HEK293 (cell line): Measurements from ENCODE around the gene HOXA10.

Experiments used
- CTCF ChIA-PET: fragments of 350-600 bp; formaldehyde crosslinking; extraction: SDS; loops from one replicate; lab custom pipeline; 2021; ENCODE audit warnings: antibody characterized with exemption; lab: Yijun Ruan, JAX
- POLR2A ChIA-PET: fragments of 300-600 bp; formaldehyde crosslinking; extraction: SDS; loops from one replicate; lab custom pipeline; 2020; ENCODE audit warnings: antibody characterized with exemption, inconsistent platforms; lab: Yijun Ruan, JAX
- H3K27ac ChIP-seq: fragments of 200-500 bp; sonication (Bioruptor generic); 2 replicates; pipeline ENCODE4 v1.5.1; 2014; ENCODE audit warnings: low read depth, low read length, control low read depth, inconsistent platforms; ENCODE audit errors: extremely low read depth
- H3K36me3 ChIP-seq, 2 experiments: fragments of 200-500 bp in 1 of 2; sonication (Bioruptor generic) in 1 of 2; 1 replicate in 1 of 2; 2 replicates in 1 of 2; pipeline ENCODE4 v1.5.1; 2014 to 2017; ENCODE audit warnings: inconsistent platforms in 2 of 2, low read length in 2 of 2; ENCODE audit not compliant: control insufficient read depth in 2 of 2, insufficient read depth in 1 of 2
- H3K4me1 ChIP-seq: fragments of 200-500 bp; sonication (Bioruptor generic); 2 replicates; pipeline ENCODE4 v1.5.1; 2014; ENCODE audit warnings: mild to moderate bottlenecking, low read length, inconsistent platforms; ENCODE audit not compliant: control insufficient read depth, insufficient read depth
- H3K4me3 ChIP-seq: 2 replicates; pipeline ENCODE4 v1.5.1; 2011; ENCODE audit warnings: low read depth, mild to moderate bottlenecking, control low read depth, low read length, moderate library complexity
- H3K9me3 ChIP-seq: fragments of 200-500 bp; sonication (Bioruptor generic); 2 replicates; pipeline ENCODE4 v1.5.1; 2014; ENCODE audit warnings: low read depth, low read length, inconsistent platforms; ENCODE audit not compliant: control insufficient read depth, insufficient read depth
- BCL11B ChIP-seq: fragments of 450-650 bp; formaldehyde crosslinking; IDR thresholded peaks from 2 replicates; pipeline ENCODE4 v1.5.1; 2016; ENCODE audit warnings: low read depth, missing biosample characterization, missing genetic modification characterization
- GLI4 ChIP-seq: fragments of 450-650 bp; formaldehyde crosslinking; IDR thresholded peaks from 2 replicates; pipeline ENCODE4 v1.5.1; 2016; ENCODE audit warnings: missing biosample characterization, missing genetic modification characterization
- GLIS1 ChIP-seq: fragments of 450-650 bp; formaldehyde crosslinking; IDR thresholded peaks from 2 replicates; pipeline ENCODE4 v1.5.1; 2016; ENCODE audit warnings: missing biosample characterization, missing genetic modification characterization
- GLIS2 ChIP-seq: fragments of 450-650 bp; formaldehyde crosslinking; IDR thresholded peaks from 2 replicates; pipeline ENCODE4 v1.5.1; 2016; ENCODE audit warnings: missing biosample characterization, missing genetic modification characterization
- KLF7 ChIP-seq: fragments of 450-650 bp; formaldehyde crosslinking; IDR thresholded peaks from 2 replicates; pipeline ENCODE4 v1.5.1; 2016; ENCODE audit warnings: missing biosample characterization, missing genetic modification characterization, borderline replicate concordance
- KLF8 ChIP-seq: fragments of 450-650 bp; formaldehyde crosslinking; IDR thresholded peaks from 2 replicates; pipeline ENCODE4 v1.5.1; 2016; ENCODE audit warnings: missing biosample characterization, missing genetic modification characterization
- RBAK ChIP-seq: fragments of 450-650 bp; formaldehyde crosslinking; IDR thresholded peaks from 2 replicates; pipeline ENCODE4 v1.5.1; 2016; ENCODE audit warnings: missing biosample characterization, missing genetic modification characterization
- SCRT1 ChIP-seq: fragments of 450-650 bp; formaldehyde crosslinking; IDR thresholded peaks from 2 replicates; pipeline ENCODE4 v1.5.1; 2016; ENCODE audit warnings: missing biosample characterization, missing genetic modification characterization, borderline replicate concordance
- SCRT2 ChIP-seq: fragments of 450-650 bp; formaldehyde crosslinking; IDR thresholded peaks from 2 replicates; pipeline ENCODE4 v1.5.1; 2016; ENCODE audit warnings: missing biosample characterization, missing genetic modification characterization
- YY1 ChIP-seq: fragments of 450-650 bp; formaldehyde crosslinking; IDR thresholded peaks from 2 replicates; pipeline ENCODE4 v1.5.1; 2018; ENCODE audit warnings: missing biosample characterization, missing genetic modification characterization
- ZBTB1 ChIP-seq: fragments of 450-650 bp; formaldehyde crosslinking; IDR thresholded peaks from 2 replicates; pipeline ENCODE4 v1.5.1; 2016; ENCODE audit warnings: missing biosample characterization, missing genetic modification characterization
- ZEB2 ChIP-seq: fragments of 450-650 bp; formaldehyde crosslinking; IDR thresholded peaks from 2 replicates; pipeline ENCODE4 v1.5.1; 2016; ENCODE audit warnings: missing biosample characterization, missing genetic modification characterization
- ZNF112 ChIP-seq: fragments of 450-650 bp; formaldehyde crosslinking; IDR thresholded peaks from 2 replicates; pipeline ENCODE4 v1.5.0; 2017; ENCODE audit warnings: missing biosample characterization, missing genetic modification characterization
- ZNF140 ChIP-seq: fragments of 450-650 bp; formaldehyde crosslinking; IDR thresholded peaks from 2 replicates; pipeline ENCODE4 v1.5.1; 2016; ENCODE audit warnings: missing biosample characterization, missing genetic modification characterization
- ZNF2 ChIP-seq: fragments of 450-650 bp; formaldehyde crosslinking; IDR thresholded peaks from 2 replicates; pipeline ENCODE4 v1.5.1; 2016; ENCODE audit warnings: missing biosample characterization, missing genetic modification characterization
- ZNF274 ChIP-seq, 2 experiments: fragments of 200-500 bp in 1 of 2; fragments of 450-650 bp in 1 of 2; sonication (Bioruptor generic) in 1 of 2; formaldehyde crosslinking in 1 of 2; IDR thresholded peaks; 2 replicates each; pipeline versions ENCODE4 v1.5.1 to v1.6.1; 2014 to 2016; ENCODE audit warnings: borderline replicate concordance in 1 of 2, inconsistent platforms in 1 of 2, low read length in 1 of 2, missing biosample characterization in 1 of 2, missing genetic modification characterization in 1 of 2
- ZNF292 ChIP-seq: fragments of 450-650 bp; formaldehyde crosslinking; IDR thresholded peaks from 2 replicates; pipeline ENCODE4 v1.5.1; 2016; ENCODE audit warnings: low read depth, missing biosample characterization, missing genetic modification characterization, borderline replicate concordance
- ZNF335 ChIP-seq: fragments of 450-650 bp; formaldehyde crosslinking; conservative IDR thresholded peaks from 2 replicates; pipeline ENCODE4 v1.5.1; 2016; ENCODE audit warnings: missing biosample characterization, missing genetic modification characterization
- ZNF341 ChIP-seq: fragments of 450-650 bp; formaldehyde crosslinking; IDR thresholded peaks from 2 replicates; pipeline ENCODE4; 2016; ENCODE audit warnings: low read depth, missing biosample characterization, missing genetic modification characterization
- ZNF362 ChIP-seq: fragments of 450-650 bp; formaldehyde crosslinking; IDR thresholded peaks from 2 replicates; pipeline ENCODE4 v1.5.1; 2016; ENCODE audit warnings: missing biosample characterization, missing genetic modification characterization
- ZNF394 ChIP-seq: fragments of 450-650 bp; formaldehyde crosslinking; IDR thresholded peaks from 2 replicates; pipeline ENCODE4 v1.5.1; 2016; ENCODE audit warnings: missing biosample characterization, missing genetic modification characterization, mild to moderate bottlenecking, moderate library complexity, borderline replicate concordance
- ZNF488 ChIP-seq: fragments of 450-650 bp; formaldehyde crosslinking; IDR thresholded peaks from 2 replicates; pipeline ENCODE4 v1.5.1; 2016; ENCODE audit warnings: missing biosample characterization, missing genetic modification characterization
- ZNF513 ChIP-seq: fragments of 450-650 bp; IDR thresholded peaks from 2 replicates; pipeline ENCODE4 v1.5.1; 2018; ENCODE audit warnings: missing biosample characterization, missing genetic modification characterization
- ZNF561 ChIP-seq: fragments of 450-650 bp; IDR thresholded peaks from 2 replicates; pipeline ENCODE4 v1.5.1; 2018; ENCODE audit warnings: missing biosample characterization, missing genetic modification characterization, borderline replicate concordance
- ZNF600 ChIP-seq: fragments of 450-650 bp; formaldehyde crosslinking; IDR thresholded peaks from 2 replicates; pipeline ENCODE4 v1.5.1; 2016; ENCODE audit warnings: missing biosample characterization, missing genetic modification characterization
- ZNF768 ChIP-seq: fragments of 450-650 bp; formaldehyde crosslinking; IDR thresholded peaks from 2 replicates; pipeline ENCODE4 v1.5.1; 2018; ENCODE audit warnings: missing biosample characterization, mild to moderate bottlenecking, missing genetic modification characterization
- ZSCAN23 ChIP-seq: fragments of 450-650 bp; formaldehyde crosslinking; IDR thresholded peaks from 2 replicates; pipeline ENCODE4 v1.5.1; 2016; ENCODE audit warnings: missing biosample characterization, missing genetic modification characterization
- ZSCAN5A ChIP-seq: fragments of 450-650 bp; formaldehyde crosslinking; IDR thresholded peaks from 2 replicates; pipeline ENCODE4 v1.5.1; 2016; ENCODE audit warnings: missing biosample characterization, missing genetic modification characterization
- ZXDB ChIP-seq: fragments of 450-650 bp; formaldehyde crosslinking; IDR thresholded peaks from 2 replicates; pipeline ENCODE4 v1.5.1; 2016; ENCODE audit warnings: missing biosample characterization, missing genetic modification characterization

HOXA10 gene

GRCh38 chr7:27183682-27184336 is 9.7 kb upstream of the HOXA10 start:
- Histone ChIP-seq H3K4me1 (peaks cover 47% of the 10 kb centered on the region), H3K4me3 (peak overlapping the region; percentile 55), H3K36me3 (peaks cover 0 to 10% of the 10 kb centered on the region in 2 experiments; a peak in 2 of 3 replicates), H3K9me3 (no peaks in the 10 kb centered on the region), H3K27ac (peak overlapping the region; percentile 99)
- POLR2A ChIA-PET, result interaction anchor here (0.6 to 7.6 kb wide), 12 partner anchors 11 to 1328 kb away, joined by 3 to 237 read pairs (median 6); partner anchors contain the start of genes HOXA10 and HOXA13
- CTCF ChIA-PET, result interaction anchor here (0.7 to 3.2 kb wide), 4 partner anchors 8 to 1289 kb away, joined by 3 to 26 read pairs (median 6); no protein-coding TSS in a partner anchor
- TF ChIP-seq ZNF394, result no peak
- no peak for TF ChIP-seq ZNF112
- TF ChIP-seq ZNF362 (tag by site-specific recombination), result peak; percentile 77

GRCh38 chr7:27182861-27183681 is 9.0 kb upstream of the HOXA10 start:
- H3K9me3 ChIP-seq, result no peaks in the 10 kb centered on the region
- peak overlapping the region; percentile 55 for H3K4me3 ChIP-seq
- ChIA-PET CTCF (interaction anchor here (0.6 to 3.2 kb wide), 8 partner anchors 8 to 1380 kb away, joined by 3 to 26 read pairs (median 4); no protein-coding TSS in a partner anchor), POLR2A (interaction anchor here (0.7 to 7.6 kb wide), 9 partner anchors 10 to 1321 kb away, joined by 3 to 237 read pairs (median 6); partner anchors contain the start of genes HOXA10 and HOXA13)
- TF ChIP-seq GLIS1, result peak; percentile 38
- TF ChIP-seq RBAK, result no peak
- TF ChIP-seq ZSCAN23, result no peak
- TF ChIP-seq ZNF140 (tag by site-specific recombination), result no peak
- no peak for TF ChIP-seq ZSCAN5A (tag by site-specific recombination)
- TF ChIP-seq ZNF600 (tag by site-specific recombination), result 0 out of 2 replicates have a peak, but pooled peaks have one; percentile 19
- no peak for TF ChIP-seq ZNF274 (IDR thresholded peaks at IDR 0.05; ENCODE audit: low read length)
- no peak for TF ChIP-seq ZNF274 (tag by site-specific recombination; IDR thresholded peaks at IDR 0.05; ENCODE audit: borderline replicate concordance)
- no peak for TF ChIP-seq ZNF488 (tag by site-specific recombination)
- no peak for TF ChIP-seq KLF7
- TF ChIP-seq ZNF341 (tag by site-specific recombination), result 0 out of 2 replicates have a peak, but pooled peaks have one; percentile 13
- peak; percentile 85 for TF ChIP-seq ZNF335
- TF ChIP-seq ZBTB1 (tag by site-specific recombination), result no peak
- peak; percentile 38; the same call in 1 of the 2 replicates for TF ChIP-seq SCRT1 (tag by site-specific recombination)
- TF ChIP-seq ZEB2 (tag by site-specific recombination), result no peak
- TF ChIP-seq BCL11B (tag by site-specific recombination), result no peak
- no peak for TF ChIP-seq KLF8
- TF ChIP-seq SCRT2 (tag by site-specific recombination), result peak; percentile 87
- TF ChIP-seq ZNF513 (tag by site-specific recombination), result no peak
- TF ChIP-seq GLIS2, result peak; percentile 32; the same call in 1 of the 2 replicates
- TF ChIP-seq GLI4 (tag by site-specific recombination), result no peak
- TF ChIP-seq ZNF768 (tag by site-specific recombination), result no peak
- no peak for TF ChIP-seq ZNF292 (tag by site-specific recombination)
- TF ChIP-seq ZNF2 (tag by site-specific recombination), result no peak
- TF ChIP-seq ZXDB (tag by site-specific recombination), result no peak
- TF ChIP-seq ZNF561 (tag by site-specific recombination), result no peak
- TF ChIP-seq YY1, result no peak
- H3K36me3 ChIP-seq, result peaks cover 0 to 10% of the 10 kb centered on the region in 2 experiments; a peak in 2 of 3 replicates
- H3K27ac ChIP-seq, result peak overlapping the region; percentile 99
- peaks cover 43% of the 10 kb centered on the region for H3K4me1 ChIP-seq
